ENCODE results near the gene TRIM31.

The TRIM31 gene

GRCh38 chr6:30101444-30102413 is 11.2 kb downstream of the TRIM31 start:
- Histone ChIP-seq H3K9me3 (ENCODE audit: control insufficient read depth, insufficient read depth, low read length) (no peaks in the 10 kb centered on the region), H3K4me2 (ENCODE audit: low read length) (peak overlapping the region; percentile 75), H3F3A (ENCODE audit: control insufficient read depth, insufficient read depth) (peaks cover 4% of the 10 kb centered on the region; the same call in 1 of the 2 replicates), H3K9me2 (replicated peaks; ENCODE audit: control insufficient read depth, low read length) (no peaks in the 10 kb centered on the region), H3K36me3 (ENCODE audit: control insufficient read depth, low read length) (no peaks in the 10 kb centered on the region), H3K4me3 (ENCODE audit: low read length) (peak overlapping the region; percentile 57), H3K27me3 (ENCODE audit: control insufficient read depth, low read length) (peaks cover 67% of the 10 kb centered on the region), H4K20me1 (ENCODE audit: control insufficient read depth, insufficient read depth, low read depth, low read length) (no peaks in the 10 kb centered on the region), H3K27ac (ENCODE audit: low read depth, low read length) (no peak overlapping the region), H3K79me2 (ENCODE audit: control insufficient read depth, low read length) (no peaks in the 10 kb centered on the region), H3K4me1 (ENCODE audit: control insufficient read depth, low read length) (peaks cover 31% of the 10 kb centered on the region)
- TF ChIP-seq CTCF (IDR thresholded peaks at IDR 0.05; ENCODE audit: low read depth, low read length, poor library complexity, severe bottlenecking): no peak
- TF ChIP-seq EZH2phosphoT487 (IDR thresholded peaks at IDR 0.05; ENCODE audit: borderline replicate concordance, low read length): no peak

GRCh38 chr6:30100585-30101443 is 12.1 kb downstream of the TRIM31 start:
- Histone ChIP-seq H3K36me3 (ENCODE audit: control insufficient read depth, low read length) (no peaks in the 10 kb centered on the region), H3F3A (ENCODE audit: control insufficient read depth, insufficient read depth) (peaks cover 4% of the 10 kb centered on the region; the same call in 1 of the 2 replicates), H3K4me2 (ENCODE audit: low read length) (peak overlapping the region; percentile 75), H3K4me1 (ENCODE audit: control insufficient read depth, low read length) (peaks cover 31% of the 10 kb centered on the region), H3K79me2 (ENCODE audit: control insufficient read depth, low read length) (no peaks in the 10 kb centered on the region), H3K4me3 (ENCODE audit: low read length) (peak overlapping the region; percentile 57), H3K9me2 (replicated peaks; ENCODE audit: control insufficient read depth, low read length) (no peaks in the 10 kb centered on the region), H3K9me3 (ENCODE audit: control insufficient read depth, insufficient read depth, low read length) (no peaks in the 10 kb centered on the region), H4K20me1 (ENCODE audit: control insufficient read depth, insufficient read depth, low read depth, low read length) (no peaks in the 10 kb centered on the region), H3K27me3 (ENCODE audit: control insufficient read depth, low read length) (peaks cover 68% of the 10 kb centered on the region), H3K27ac (ENCODE audit: low read depth, low read length) (no peak overlapping the region)
- TF ChIP-seq CTCF (IDR thresholded peaks at IDR 0.05; ENCODE audit: low read depth, low read length, poor library complexity, severe bottlenecking) (no peak), EZH2phosphoT487 (IDR thresholded peaks at IDR 0.05; ENCODE audit: borderline replicate concordance, low read length) (peak; percentile 34)

GRCh38 chr6:30100154-30100553 is 12.7 kb downstream of the TRIM31 start:
- Histone ChIP-seq H4K20me1 (ENCODE audit: control insufficient read depth, insufficient read depth, low read depth, low read length) (no peaks in the 10 kb centered on the region), H3F3A (ENCODE audit: control insufficient read depth, insufficient read depth) (peaks cover 4% of the 10 kb centered on the region; the same call in 1 of the 2 replicates), H3K79me2 (ENCODE audit: control insufficient read depth, low read length) (no peaks in the 10 kb centered on the region), H3K4me3 (ENCODE audit: low read length) (no peak overlapping the region; the same call in 1 of the 2 replicates), H3K9me2 (replicated peaks; ENCODE audit: control insufficient read depth, low read length) (no peaks in the 10 kb centered on the region), H3K4me1 (ENCODE audit: control insufficient read depth, low read length) (peaks cover 31% of the 10 kb centered on the region), H3K27ac (ENCODE audit: low read depth, low read length) (no peak overlapping the region), H3K9me3 (ENCODE audit: control insufficient read depth, insufficient read depth, low read length) (no peaks in the 10 kb centered on the region), H3K27me3 (ENCODE audit: control insufficient read depth, low read length) (peaks cover 71% of the 10 kb centered on the region), H3K4me2 (ENCODE audit: low read length) (peak overlapping the region; percentile 75; the same call in 1 of the 2 replicates), H3K36me3 (ENCODE audit: control insufficient read depth, low read length) (no peaks in the 10 kb centered on the region)
- no peak for TF ChIP-seq EZH2phosphoT487 (IDR thresholded peaks at IDR 0.05; ENCODE audit: borderline replicate concordance, low read length)
- TF ChIP-seq CTCF (IDR thresholded peaks at IDR 0.05; ENCODE audit: low read depth, low read length, poor library complexity, severe bottlenecking): no peak

All from DOHH2 (cell line).